GM12878 (cell line): ENCODE data around the gene SLC2A14. TPM values are rescaled to one million over a fixed set of nuclear protein-coding genes. Genes with fewer than 3 reads are reported as not detected.

Source experiments
- ATAC-seq: fragments of 200-7000 bp; cut with Tn5 transposase; 3 replicates; pipeline ENCODE4 v1.9.1; 2020; ENCODE audit warnings: mild to moderate bottlenecking, moderate library complexity
- BruUV-seq: library from RNA; stranded (reverse); fragments of 400-500 nt; replicated peaks from 2 replicates; lab custom pipeline; 2021; lab: Mats Ljungman, UMichigan
- CTCF ChIA-PET: fragments of 300-600 bp; sonication (Branson Sonifier 250); formaldehyde crosslinking; extraction: SDS; loops from one replicate; lab custom pipeline; 2021; ENCODE audit warnings: inconsistent platforms; lab: Yijun Ruan, JAX
- POLR2A ChIA-PET: fragments of 350-600 bp; formaldehyde crosslinking; extraction: SDS; loops from one replicate; lab custom pipeline; 2021; ENCODE audit warnings: inconsistent platforms; lab: Charles Lee
- RAD21 ChIA-PET: fragments of 300-600 bp; sonication (Branson Sonifier 250); formaldehyde crosslinking; loops from one replicate; lab custom pipeline; 2023; ENCODE audit warnings: antibody characterized with exemption; ENCODE audit not compliant: unreplicated experiment; lab: Charles Lee
- SMC1A ChIA-PET: fragments of 300-600 bp; sonication (Branson Sonifier 250); formaldehyde crosslinking; loops from one replicate; lab custom pipeline; 2023; ENCODE audit not compliant: unreplicated experiment, uncharacterized antibody; lab: Charles Lee
- DNase-seq: peaks from one replicate; pipeline ENCODE4 v3.0.0-alpha.2; 2011; ENCODE audit warnings: low read depth, low spot score
- FAIRE-seq: peaks from 3 replicates; lab custom pipeline; 2011; peaks lifted over from hg19 to GRCh38; lab: Jason Lieb, UNC
- H2AFZ ChIP-seq: 2 replicates; pipeline ENCODE4 v1.6.0; 2011; ENCODE audit warnings: low read depth, low read length, control low read depth; ENCODE audit not compliant: control insufficient read depth
- H3K27ac ChIP-seq: 2 replicates; pipeline ENCODE4 v1.5.1; 2011; ENCODE audit warnings: control low read depth; ENCODE audit not compliant: control insufficient read depth, insufficient read depth
- H3K27me3 ChIP-seq, 2 experiments: replicated peaks in 1 of 2; 2 replicates each; pipeline versions ENCODE4 v1.6.0 to v1.6.1; 2011; ENCODE audit warnings: low read length in 1 of 2; ENCODE audit not compliant: control insufficient read depth in 2 of 2, insufficient read depth in 2 of 2
- H3K36me3 ChIP-seq, 2 experiments: 2 replicates each; pipeline ENCODE4 v1.5.1; 2011; ENCODE audit warnings: low read length in 1 of 2; ENCODE audit not compliant: control insufficient read depth in 2 of 2, insufficient read depth in 2 of 2
- H3K4me1 ChIP-seq: 2 replicates; pipeline ENCODE4 v1.6.1; 2011; ENCODE audit warnings: mild to moderate bottlenecking, low read length, moderate library complexity, mixed read lengths; ENCODE audit not compliant: control insufficient read depth, insufficient read depth
- H3K4me2 ChIP-seq: 2 replicates; pipeline ENCODE4 v1.6.0; 2011; ENCODE audit warnings: control low read depth; ENCODE audit not compliant: control insufficient read depth, insufficient read depth
- H3K4me3 ChIP-seq: fragments of 200-600 bp; sonication (generic); 2 replicates; pipeline ENCODE4 v1.5.1; 2016
- H3K79me2 ChIP-seq: 2 replicates; pipeline ENCODE4 v1.6.0; 2011; ENCODE audit warnings: low read length; ENCODE audit not compliant: control insufficient read depth, insufficient read depth
- H3K9ac ChIP-seq: 2 replicates; pipeline ENCODE4 v1.8.0; 2011; ENCODE audit warnings: low read length, control low read depth, mixed read lengths; ENCODE audit not compliant: control insufficient read depth, insufficient read depth
- H3K9me3 ChIP-seq: replicated peaks from 3 replicates; pipeline ENCODE4 v1.5.1; 2011; ENCODE audit warnings: mild to moderate bottlenecking, low read length; ENCODE audit not compliant: control insufficient read depth, insufficient read depth
- H4K20me1 ChIP-seq: 2 replicates; pipeline ENCODE4 v1.6.0; 2011; ENCODE audit not compliant: control insufficient read depth, insufficient read depth
- CREB1 ChIP-seq: IDR thresholded peaks from 2 replicates; pipeline ENCODE4 v1.6.1; 2012; ENCODE audit warnings: low read depth, mild to moderate bottlenecking, inconsistent platforms
- CUX1 ChIP-seq: IDR thresholded peaks from 2 replicates; pipeline ENCODE4 v1.6.1; 2012; ENCODE audit warnings: improper control_type of control experiment, low read depth, low read length; ENCODE audit not compliant: insufficient replicate concordance
- HDAC2 ChIP-seq: fragments of 200-600 bp; sonication (generic); IDR thresholded peaks from 2 replicates; pipeline ENCODE4 v1.6.1; 2017
- IRF5 ChIP-seq: fragments of 450-650 bp; IDR thresholded peaks from 2 replicates; pipeline ENCODE4 v1.6.1; 2017; ENCODE audit warnings: borderline replicate concordance
- PKNOX1 ChIP-seq: fragments of 450-650 bp; IDR thresholded peaks from 2 replicates; pipeline ENCODE4 v1.6.1; 2016; ENCODE audit warnings: mild to moderate bottlenecking
- PML ChIP-seq: IDR thresholded peaks from 2 replicates; pipeline ENCODE4 v1.6.1; 2012; ENCODE audit warnings: low read length, inconsistent platforms
- ZNF592 ChIP-seq: fragments of 450-650 bp; IDR thresholded peaks from 2 replicates; pipeline ENCODE4 v1.6.1; 2017; ENCODE audit warnings: mild to moderate bottlenecking, moderate library complexity
- WGBS: methylation state at CpG from one replicate; pipeline ENCODE4 v1.1.6; 2016; ENCODE audit warnings: low lambda C conversion rate; ENCODE audit not compliant: insufficient replicate concordance, insufficient coverage; ENCODE audit errors: missing lambda C conversion rate; 5-methylcytosine and 5-hydroxymethylcytosine counted together
- in situ Hi-C: fragments of 300-500 bp; cut with MboI; formaldehyde crosslinking; loops from 9 replicates; pipeline ENCODE4 v1.14.3; 2018; ENCODE audit warnings: mixed read lengths
- intact Hi-C: fragments of 100-400 bp; cut with micrococcal nuclease; formaldehyde crosslinking; loops from one replicate; pipeline ENCODE4 v1.14.2; 2022; ENCODE audit not compliant: unreplicated experiment
- polyA plus RNA-seq, 11 experiments: library from polyadenylated mRNA; depleted of rRNA in 4 of 11; unstranded in 6 of 11; stranded (reverse) in 5 of 11; fragments of >200 nt; fragmentation: Nextera tagmentation in 4 of 11; fragmentation: Illumina TruSeq in 1 of 11; extraction: Ambion mirVana in 4 of 11; extraction: Trizol in 1 of 11; gene quantifications; 1 replicate in 1 of 11; 2 replicates in 10 of 11; pipeline versions ENCODE4 v1.2.1 to v1.2.3, GENCODE V29; 2011 to 2016; ENCODE audit warnings: inconsistent platforms in 2 of 11, missing spikeins in 2 of 11, low read depth in 1 of 11
- total RNA-seq, 4 experiments: library from RNA; depleted of rRNA in 3 of 4; stranded (reverse); fragments of >200 nt in 3 of 4; fragmentation: Illumina TruSeq in 1 of 4; extraction: Trizol in 1 of 4; gene quantifications; 2 replicates each; pipeline versions ENCODE4 v1.2.1 to v1.2.3, GENCODE V29; 2013 to 2021

Gene SLC2A14
- total and polyA plus RNA-seq, 10 of the 15 experiments (the other 5 are each of a cell fraction or from before 2014, with no cell fraction given) = 0.05 to 0.69 (median 0.19) TPM; not detected in 1

GRCh38 chr12:7853557-7853956 is 19.2 kb downstream of the SLC2A14 start:
- Histone ChIP-seq H3K4me3 (no peak overlapping the region), H3K9ac (no peak overlapping the region), H3K4me2 (no peak overlapping the region), H3K79me2 (no peaks in the 10 kb centered on the region), H2AFZ (no peak overlapping the region), H3K4me1 (no peaks in the 10 kb centered on the region), H3K9me3 (no peaks in the 10 kb centered on the region), H3K27me3 (no peaks in the 10 kb centered on the region), H3K36me3 (no peaks in the 10 kb centered on the region), H3K27ac (no peak overlapping the region), H4K20me1 (no peaks in the 10 kb centered on the region)
- intact Hi-C loops = no loop called here
- DNase-seq (no peak), ATAC-seq (no peak), FAIRE-seq (no peak)
- WGBS = 31% methylated on average over 2 of the region's 2 CpGs
- ChIA-PET RAD21 (interaction anchor here (1.1 kb wide), 1 partner anchor 142 kb away, joined by 3 read pairs; no protein-coding TSS in a partner anchor), SMC1A (no interaction called here), CTCF (interaction anchor here (0.6 kb wide), 1 partner anchor 191 kb away, joined by 3 read pairs; no protein-coding TSS in a partner anchor), POLR2A (interaction anchor here (0.6 kb wide), 1 partner anchor 192 kb away, joined by 3 read pairs; no protein-coding TSS in a partner anchor)
- in situ Hi-C loops = no loop called here
- no peak for TF ChIP-seq ZNF592
- no peak for TF ChIP-seq HDAC2
- TF ChIP-seq PKNOX1 = no peak
- TF ChIP-seq IRF5 = no peak
- no peak for TF ChIP-seq CREB1
- TF ChIP-seq PML = no peak
- no peak for TF ChIP-seq CUX1
- BruUV-seq = no TSS peak
